Sigmoid colon (tissue), 4 donors: ENCODE measurements around the gene NSFL1C.

Source experiments
- CTCF ChIP-seq, 4 experiments: fragments of 450-650 bp in 3 of 4; fragments of 200-600 bp in 1 of 4; IDR thresholded peaks; one replicate each; pipeline ENCODE4 v1.5.1; 2016 to 2019; ENCODE audit warnings: antibody characterized with exemption in 4 of 4, mild to moderate bottlenecking in 3 of 4, moderate library complexity in 2 of 4
- POLR2AphosphoS5 ChIP-seq, 4 donors: sonication (generic); formaldehyde crosslinking; IDR thresholded peaks; one replicate each; pipeline ENCODE4 v1.6.1; 2017; ENCODE audit warnings: antibody characterized with exemption in 4 of 4

GRCh38 chr20:1496930-1497329 is 30.3 kb upstream of the NSFL1C start:
- TF ChIP-seq CTCF (IDR thresholded peaks at IDR 0.05) (no peak), POLR2AphosphoS5 (IDR thresholded peaks at IDR 0.05) (no peak)
